ENCODE data around the gene LEFTY2.
"Not testable (repeated sequence)": the region's sequence is repeated elsewhere in the genome, so short reads cannot be mapped to it uniquely, and the experiment has no call there.

LEFTY2 gene

DNA sequence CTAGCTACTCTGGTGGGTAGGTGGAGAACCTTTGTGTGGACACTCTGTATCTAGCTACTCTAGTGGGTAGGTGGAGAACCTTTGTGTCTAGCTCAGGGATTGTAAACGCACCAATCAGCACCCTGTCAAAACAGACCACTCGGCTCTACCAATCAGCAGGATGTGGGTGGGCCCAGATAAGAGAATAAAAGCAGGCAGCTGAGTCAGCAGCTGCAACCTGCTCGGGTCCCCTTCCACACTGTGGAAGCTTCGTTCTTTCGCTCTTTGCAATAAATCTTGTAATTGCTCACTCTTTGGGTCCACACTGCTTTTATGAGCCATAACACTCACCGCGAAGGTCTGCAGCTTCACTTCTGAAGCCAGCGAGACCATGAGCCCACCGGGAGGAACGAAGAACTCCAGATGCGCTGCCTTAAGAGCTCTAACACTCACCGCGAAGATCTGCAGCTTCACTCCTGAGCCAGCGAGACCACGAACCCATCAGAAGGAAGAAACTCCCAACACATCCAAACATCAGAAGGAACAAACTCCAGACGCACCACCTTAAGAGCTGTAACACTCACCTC lies 29.7 kb upstream of the LEFTY2 start:
- not testable (repeated sequence) for DNase-seq (ENCODE audit: low read depth in 1 of 2, low spot score in 1 of 2); H3K27me3 ChIP-seq (ENCODE audit: insufficient read depth, poor library complexity, severe bottlenecking); H3K27ac ChIP-seq (replicated peaks); H3K4me3 ChIP-seq (replicated peaks; ENCODE audit: insufficient read depth, low read length)

DNA sequence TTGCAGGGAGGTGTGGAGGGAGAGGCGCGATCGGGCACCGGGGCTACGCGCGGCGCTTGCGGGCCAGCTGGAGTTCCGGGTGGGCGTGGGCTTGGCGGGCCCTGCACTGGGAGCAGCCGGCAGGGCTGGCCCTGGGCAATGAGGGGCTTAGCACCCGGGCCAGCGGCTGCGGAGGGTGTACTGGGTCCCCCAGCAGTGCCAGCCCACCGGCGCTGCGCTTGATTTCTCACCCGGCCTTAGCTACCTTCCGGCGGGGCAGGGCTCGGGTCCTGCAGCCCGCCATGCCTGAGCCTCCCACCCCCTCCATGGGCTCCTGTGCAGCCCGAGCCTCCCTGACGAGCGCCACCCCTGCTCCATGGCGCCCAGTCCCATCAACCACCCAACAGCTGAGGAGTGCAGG lies 28.7 kb upstream of the LEFTY2 start:
- H3K27me3 ChIP-seq (ENCODE audit: insufficient read depth, poor library complexity, severe bottlenecking); H3K4me3 ChIP-seq (replicated peaks; ENCODE audit: insufficient read depth, low read length); H3K27ac ChIP-seq (replicated peaks); DNase-seq (ENCODE audit: low read depth in 1 of 2, low spot score in 1 of 2): not testable (repeated sequence)

- no peaks in the 10 kb centered on the region for H3K27me3 ChIP-seq (ENCODE audit: insufficient read depth, poor library complexity, severe bottlenecking)
- no peak for TF ChIP-seq SPI1 (IDR thresholded peaks at IDR 0.05; ENCODE audit: borderline replicate concordance, low read depth)
- no peak for TF ChIP-seq GABPA (IDR thresholded peaks at IDR 0.05; ENCODE audit: low read depth)
- TF ChIP-seq POLR2AphosphoS5 (IDR thresholded peaks at IDR 0.05; ENCODE audit: low read depth): no peak
- no peak for TF ChIP-seq REST (IDR thresholded peaks at IDR 0.05; ENCODE audit: insufficient replicate concordance, low read depth)
- TF ChIP-seq CTCF (IDR thresholded peaks at IDR 0.05; ENCODE audit: insufficient read depth, low read length): no peak
- DNase-seq (ENCODE audit: low read depth in 1 of 2, low spot score in 1 of 2): no peak
- H3K27ac ChIP-seq (replicated peaks): no peak overlapping the region
- no peak overlapping the region for H3K4me3 ChIP-seq (replicated peaks; ENCODE audit: insufficient read depth, low read length)
These were observed 24.2 kb upstream of the LEFTY2 start for GRCh38 chr1:225965231-225965630.

- Histone ChIP-seq H3K4me3 (replicated peaks; ENCODE audit: insufficient read depth, low read length) (no peak overlapping the region), H3K27me3 (ENCODE audit: insufficient read depth, poor library complexity, severe bottlenecking) (no peaks in the 10 kb centered on the region), H3K27ac (replicated peaks) (no peak overlapping the region)
- no peak for TF ChIP-seq CTCF (IDR thresholded peaks at IDR 0.05; ENCODE audit: insufficient read depth, low read length)
- TF ChIP-seq SPI1 (IDR thresholded peaks at IDR 0.05; ENCODE audit: borderline replicate concordance, low read depth): no peak
- no peak for TF ChIP-seq REST (IDR thresholded peaks at IDR 0.05; ENCODE audit: insufficient replicate concordance, low read depth)
- no peak for TF ChIP-seq GABPA (IDR thresholded peaks at IDR 0.05; ENCODE audit: low read depth)
- no peak for TF ChIP-seq POLR2AphosphoS5 (IDR thresholded peaks at IDR 0.05; ENCODE audit: low read depth)
- no peak for DNase-seq (ENCODE audit: low read depth in 1 of 2, low spot score in 1 of 2)
These were observed 22.9 kb upstream of the LEFTY2 start for GRCh38 chr1:225963735-225964530.
